Measurements from ENCODE around the gene ARID5B. TPM values are rescaled to one million over a fixed set of nuclear protein-coding genes. Genes with fewer than 3 reads are reported as not detected.

Gene ARID5B
- total RNA-seq, 2 donors from 2014 or later: 60.7 to 80.4 TPM

GRCh38 chr10:62008946-62009345 lies 107.4 kb downstream of the ARID5B start:
- ATAC-seq (ENCODE audit: insufficient number of reproducible peaks, low FRiP score, low read depth): no peak
- no peaks in the 10 kb centered on the region for H3K9me3 ChIP-seq
- H3K27me3 ChIP-seq (replicated peaks; ENCODE audit: insufficient read depth): no peaks in the 10 kb centered on the region
- no peak for TF ChIP-seq CTCF (IDR thresholded peaks at IDR 0.05)
- H3K36me3 ChIP-seq: no peaks in the 10 kb centered on the region
- peaks cover 24 to 68% of the 10 kb centered on the region in 2 donors for H3K4me1 ChIP-seq (ENCODE audit: control insufficient read depth in 1 of 2, low read depth in 2 of 2)
- H3K27ac ChIP-seq: peak overlapping the region; percentile 55 to 71
- DNase-seq (ENCODE audit: low spot score): no peak
- peak overlapping the region; percentile 20 for H3K4me3 ChIP-seq

DNA sequence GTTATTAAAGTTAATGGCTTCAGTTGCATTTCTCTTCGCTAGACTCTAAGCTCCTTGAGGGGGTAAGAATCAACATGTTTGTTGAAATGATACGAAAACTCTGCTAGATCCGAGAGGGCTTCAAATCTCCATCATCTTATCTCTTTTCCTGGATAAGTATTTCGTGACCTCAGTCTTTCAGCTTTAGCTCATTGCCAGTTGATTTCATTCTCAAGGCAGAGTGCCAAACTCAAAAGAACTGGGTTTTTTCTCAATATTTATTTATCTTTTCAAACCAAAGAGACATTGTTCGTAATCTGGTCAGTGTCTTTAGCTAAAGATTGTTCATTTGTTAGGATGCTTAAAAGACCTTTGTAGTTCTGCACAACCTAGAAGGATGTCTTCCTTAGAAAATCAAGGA lies 108.9 kb downstream of the ARID5B start:
- H3K4me3 ChIP-seq: no peak overlapping the region
- H3K9me3 ChIP-seq: no peaks in the 10 kb centered on the region
- peak overlapping the region; percentile 55 to 71 for H3K27ac ChIP-seq
- TF ChIP-seq CTCF (IDR thresholded peaks at IDR 0.05): no peak
- no peaks in the 10 kb centered on the region for H3K36me3 ChIP-seq
- H3K27me3 ChIP-seq (replicated peaks; ENCODE audit: insufficient read depth): no peaks in the 10 kb centered on the region
- DNase-seq (ENCODE audit: low spot score): no peak
- ATAC-seq (ENCODE audit: insufficient number of reproducible peaks, low FRiP score, low read depth): no peak
- H3K4me1 ChIP-seq (ENCODE audit: control insufficient read depth in 1 of 2, low read depth in 2 of 2): peaks cover 21 to 54% of the 10 kb centered on the region in 2 donors

DNA sequence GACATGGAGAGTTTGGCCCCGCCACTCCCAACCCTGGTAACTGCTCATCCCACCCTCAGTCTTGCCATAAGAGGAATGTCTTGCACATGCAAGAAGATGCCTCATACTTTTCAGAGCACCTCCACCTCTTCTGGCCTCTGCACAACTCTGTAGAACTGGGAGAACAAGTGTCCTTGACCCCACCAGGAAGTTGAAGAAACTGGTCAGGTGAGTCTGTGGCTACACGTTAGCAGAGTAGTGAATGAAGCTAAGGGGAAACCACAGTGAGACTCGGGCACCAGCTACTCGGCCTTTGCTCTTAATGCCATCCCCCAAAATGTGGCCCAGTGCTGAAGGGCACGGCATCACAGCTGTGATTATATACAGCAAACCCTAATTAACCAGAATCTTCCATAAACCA lies 110.1 kb downstream of the ARID5B start:
- no peak for TF ChIP-seq CTCF (IDR thresholded peaks at IDR 0.05)
- no peaks in the 10 kb centered on the region for H3K9me3 ChIP-seq
- peaks cover 17 to 50% of the 10 kb centered on the region in 2 donors for H3K4me1 ChIP-seq (ENCODE audit: control insufficient read depth in 1 of 2, low read depth in 2 of 2)
- DNase-seq (ENCODE audit: low spot score) (no peak), ATAC-seq (ENCODE audit: insufficient number of reproducible peaks, low FRiP score, low read depth) (no peak)
- H3K36me3 ChIP-seq: no peaks in the 10 kb centered on the region
- no peak overlapping the region for H3K4me3 ChIP-seq
- H3K27ac ChIP-seq: no peak overlapping the region
- H3K27me3 ChIP-seq (replicated peaks; ENCODE audit: insufficient read depth): no peaks in the 10 kb centered on the region

DNA sequence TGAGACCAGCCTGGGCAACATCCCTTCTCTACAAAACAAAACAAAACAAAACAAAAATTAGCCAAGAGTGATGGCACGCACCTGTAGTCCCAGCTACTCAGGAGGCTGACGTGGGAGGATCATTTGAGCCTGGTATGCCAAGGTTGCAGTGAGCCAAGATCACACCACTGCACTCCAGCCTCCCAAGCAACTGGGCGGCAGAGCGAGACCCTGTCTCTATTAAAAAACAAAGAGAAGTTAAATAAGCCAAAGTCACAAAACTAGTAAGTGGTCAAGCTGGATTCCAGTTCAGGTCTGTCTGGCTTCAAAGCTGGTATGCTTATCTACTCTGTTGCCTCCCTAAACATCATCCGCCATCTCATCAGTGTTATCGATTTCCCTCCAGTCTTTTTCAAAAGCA lies 110.8 kb downstream of the ARID5B start:
- no peaks in the 10 kb centered on the region for H3K27me3 ChIP-seq (replicated peaks; ENCODE audit: insufficient read depth)
- H3K9me3 ChIP-seq: no peaks in the 10 kb centered on the region
- ATAC-seq (ENCODE audit: insufficient number of reproducible peaks, low FRiP score, low read depth) (no peak), DNase-seq (ENCODE audit: low spot score) (no peak)
- no peaks in the 10 kb centered on the region for H3K36me3 ChIP-seq
- no peak overlapping the region for H3K4me3 ChIP-seq
- H3K27ac ChIP-seq: no peak overlapping the region
- no peak for TF ChIP-seq CTCF (IDR thresholded peaks at IDR 0.05)
- peaks cover 25 to 50% of the 10 kb centered on the region in 2 donors for H3K4me1 ChIP-seq (ENCODE audit: control insufficient read depth in 1 of 2, low read depth in 2 of 2)

GRCh38 chr10:62014510-62014909 lies 113.0 kb downstream of the ARID5B start:
- H3K36me3 ChIP-seq: no peaks in the 10 kb centered on the region
- no peak for TF ChIP-seq CTCF (IDR thresholded peaks at IDR 0.05)
- peaks cover 39 to 52% of the 10 kb centered on the region in 2 donors for H3K4me1 ChIP-seq (ENCODE audit: control insufficient read depth in 1 of 2, low read depth in 2 of 2)
- no peak overlapping the region for H3K27ac ChIP-seq
- no peak for DNase-seq (ENCODE audit: low spot score)
- no peaks in the 10 kb centered on the region for H3K9me3 ChIP-seq
- no peak for ATAC-seq (ENCODE audit: insufficient number of reproducible peaks, low FRiP score, low read depth)
- H3K4me3 ChIP-seq: no peak overlapping the region
- H3K27me3 ChIP-seq (replicated peaks; ENCODE audit: insufficient read depth): no peaks in the 10 kb centered on the region

All from thoracic aorta (tissue), 2 donors.